PC-3 (cell line): ENCODE data around the gene COP1.

Experiments used
- EZH2 ChIP-seq: fragments of 300-600 bp; sonication (generic); IDR thresholded peaks from one replicate; pipeline ENCODE4 v1.6.1; 2017; ENCODE audit warnings: antibody characterized with exemption, mild to moderate bottlenecking, low read length; ENCODE audit not compliant: unreplicated experiment
- EZH2phosphoT487 ChIP-seq: fragments of 300-600 bp; sonication (generic); IDR thresholded peaks from 2 replicates; pipeline ENCODE4 v1.6.1; 2018; ENCODE audit warnings: mild to moderate bottlenecking, antibody characterized with exemption, low read length, borderline replicate concordance
- TF ChIP-seq, protein P1 (sequence below): fragments of 300-600 bp; sonication (generic); conservative IDR thresholded peaks from 2 replicates; pipeline ENCODE4 v1.5.1; 2017; ENCODE audit warnings: antibody characterized with exemption, low read depth, mild to moderate bottlenecking, low read length

GRCh38 chr1:176144526-176144925 is 62.6 kb downstream of the COP1 start:
- no peak for TF ChIP-seq EZH2
- TF ChIP-seq, protein P1, sequence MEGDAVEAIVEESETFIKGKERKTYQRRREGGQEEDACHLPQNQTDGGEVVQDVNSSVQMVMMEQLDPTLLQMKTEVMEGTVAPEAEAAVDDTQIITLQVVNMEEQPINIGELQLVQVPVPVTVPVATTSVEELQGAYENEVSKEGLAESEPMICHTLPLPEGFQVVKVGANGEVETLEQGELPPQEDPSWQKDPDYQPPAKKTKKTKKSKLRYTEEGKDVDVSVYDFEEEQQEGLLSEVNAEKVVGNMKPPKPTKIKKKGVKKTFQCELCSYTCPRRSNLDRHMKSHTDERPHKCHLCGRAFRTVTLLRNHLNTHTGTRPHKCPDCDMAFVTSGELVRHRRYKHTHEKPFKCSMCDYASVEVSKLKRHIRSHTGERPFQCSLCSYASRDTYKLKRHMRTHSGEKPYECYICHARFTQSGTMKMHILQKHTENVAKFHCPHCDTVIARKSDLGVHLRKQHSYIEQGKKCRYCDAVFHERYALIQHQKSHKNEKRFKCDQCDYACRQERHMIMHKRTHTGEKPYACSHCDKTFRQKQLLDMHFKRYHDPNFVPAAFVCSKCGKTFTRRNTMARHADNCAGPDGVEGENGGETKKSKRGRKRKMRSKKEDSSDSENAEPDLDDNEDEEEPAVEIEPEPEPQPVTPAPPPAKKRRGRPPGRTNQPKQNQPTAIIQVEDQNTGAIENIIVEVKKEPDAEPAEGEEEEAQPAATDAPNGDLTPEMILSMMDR, result no peak
- TF ChIP-seq EZH2phosphoT487, result no peak
